GM12801 (cell line): Measurements from ENCODE around the gene ROBO1.

Source experiments
- TF ChIP-seq, protein P1 (sequence below): IDR thresholded peaks from one replicate; pipeline ENCODE4 v1.5.1; 2011; ENCODE audit warnings: control low read depth; ENCODE audit not compliant: insufficient read length; ENCODE audit errors: extremely low read depth

Gene ROBO1

DNA sequence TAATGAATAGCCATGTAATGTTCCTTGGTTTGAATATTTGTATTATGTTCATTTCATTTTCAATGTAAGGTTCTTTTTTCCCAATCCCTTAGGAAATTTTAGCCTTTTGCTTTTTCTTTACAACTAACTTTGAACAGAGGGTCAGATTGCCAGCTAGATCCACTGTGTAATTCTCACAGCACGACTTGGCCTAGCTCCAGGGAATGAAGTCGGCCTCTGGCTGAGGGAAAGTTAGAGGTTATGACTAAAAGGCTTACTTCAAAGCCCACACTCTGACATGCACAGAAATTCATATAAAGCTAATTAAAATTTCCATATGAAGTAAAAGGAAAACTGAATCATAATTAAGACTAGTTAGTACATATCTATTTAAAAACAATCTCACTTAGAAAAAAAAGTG, 38.7 kb downstream of the ROBO1 start:
- TF ChIP-seq, protein P1, sequence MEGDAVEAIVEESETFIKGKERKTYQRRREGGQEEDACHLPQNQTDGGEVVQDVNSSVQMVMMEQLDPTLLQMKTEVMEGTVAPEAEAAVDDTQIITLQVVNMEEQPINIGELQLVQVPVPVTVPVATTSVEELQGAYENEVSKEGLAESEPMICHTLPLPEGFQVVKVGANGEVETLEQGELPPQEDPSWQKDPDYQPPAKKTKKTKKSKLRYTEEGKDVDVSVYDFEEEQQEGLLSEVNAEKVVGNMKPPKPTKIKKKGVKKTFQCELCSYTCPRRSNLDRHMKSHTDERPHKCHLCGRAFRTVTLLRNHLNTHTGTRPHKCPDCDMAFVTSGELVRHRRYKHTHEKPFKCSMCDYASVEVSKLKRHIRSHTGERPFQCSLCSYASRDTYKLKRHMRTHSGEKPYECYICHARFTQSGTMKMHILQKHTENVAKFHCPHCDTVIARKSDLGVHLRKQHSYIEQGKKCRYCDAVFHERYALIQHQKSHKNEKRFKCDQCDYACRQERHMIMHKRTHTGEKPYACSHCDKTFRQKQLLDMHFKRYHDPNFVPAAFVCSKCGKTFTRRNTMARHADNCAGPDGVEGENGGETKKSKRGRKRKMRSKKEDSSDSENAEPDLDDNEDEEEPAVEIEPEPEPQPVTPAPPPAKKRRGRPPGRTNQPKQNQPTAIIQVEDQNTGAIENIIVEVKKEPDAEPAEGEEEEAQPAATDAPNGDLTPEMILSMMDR: no peak

- TF ChIP-seq, protein P1: no peak
Measured at GRCh38 chr3:79726786-79727185, 41.0 kb downstream of the ROBO1 start.

GRCh38 chr3:79724206-79724605, 43.6 kb downstream of the ROBO1 start:
- TF ChIP-seq, protein P1: no peak

- TF ChIP-seq, protein P1: no peak
Measured at GRCh38 chr3:79690072-79690471, 77.7 kb downstream of the ROBO1 start.

DNA sequence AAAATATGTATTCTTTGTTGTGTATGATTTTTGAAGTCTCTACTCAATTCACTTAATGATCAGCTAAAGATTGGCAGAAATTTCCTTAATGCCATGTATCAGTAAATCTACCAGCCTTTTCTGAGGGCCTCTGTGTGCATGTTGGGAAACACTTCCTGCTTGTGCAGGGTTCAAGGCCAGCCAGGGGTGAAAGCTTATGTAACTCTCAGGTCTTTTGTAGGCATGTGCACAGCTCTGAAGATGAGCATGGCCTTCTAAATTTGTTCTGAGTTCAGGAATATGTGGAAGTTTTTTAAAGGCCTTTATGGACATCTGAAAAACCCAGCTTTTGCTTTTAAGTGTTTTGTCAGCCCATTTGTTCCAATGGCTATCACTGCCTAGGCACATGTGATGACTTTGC, 82.7 kb downstream of the ROBO1 start:
- TF ChIP-seq, protein P1: no peak

DNA sequence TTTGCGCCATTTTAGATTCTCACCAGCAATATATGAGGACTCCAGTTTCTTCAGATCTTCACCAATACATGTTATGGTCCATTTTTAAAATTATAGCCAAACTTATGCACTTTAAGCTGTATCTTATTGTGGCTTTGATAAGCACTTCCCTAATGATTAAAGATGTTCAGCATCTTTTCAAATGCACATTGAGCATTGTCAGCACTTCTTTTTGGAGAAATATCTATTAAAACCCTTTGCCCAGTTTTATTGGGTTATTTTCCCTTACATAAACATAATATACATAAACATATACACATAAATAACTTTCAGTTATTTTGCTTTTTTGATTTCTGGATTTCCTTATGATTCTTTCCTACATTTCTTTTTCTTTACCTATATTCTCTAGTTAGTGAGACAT, 83.8 kb downstream of the ROBO1 start:
- TF ChIP-seq, protein P1: no peak

GRCh38 chr3:79672731-79673130, 95.1 kb downstream of the ROBO1 start:
- TF ChIP-seq, protein P1: no peak

- TF ChIP-seq, protein P1: no peak
Measured at GRCh38 chr3:79672075-79672474, 95.7 kb downstream of the ROBO1 start.
